ENCODE results near the gene CYP4F22. TPM values are rescaled to one million over a fixed set of nuclear protein-coding genes. Genes with fewer than 3 reads are reported as not detected.

The CYP4F22 gene
- total RNA-seq, 2 experiments from 2014 or later: 0.19 to 0.28 TPM

DNA sequence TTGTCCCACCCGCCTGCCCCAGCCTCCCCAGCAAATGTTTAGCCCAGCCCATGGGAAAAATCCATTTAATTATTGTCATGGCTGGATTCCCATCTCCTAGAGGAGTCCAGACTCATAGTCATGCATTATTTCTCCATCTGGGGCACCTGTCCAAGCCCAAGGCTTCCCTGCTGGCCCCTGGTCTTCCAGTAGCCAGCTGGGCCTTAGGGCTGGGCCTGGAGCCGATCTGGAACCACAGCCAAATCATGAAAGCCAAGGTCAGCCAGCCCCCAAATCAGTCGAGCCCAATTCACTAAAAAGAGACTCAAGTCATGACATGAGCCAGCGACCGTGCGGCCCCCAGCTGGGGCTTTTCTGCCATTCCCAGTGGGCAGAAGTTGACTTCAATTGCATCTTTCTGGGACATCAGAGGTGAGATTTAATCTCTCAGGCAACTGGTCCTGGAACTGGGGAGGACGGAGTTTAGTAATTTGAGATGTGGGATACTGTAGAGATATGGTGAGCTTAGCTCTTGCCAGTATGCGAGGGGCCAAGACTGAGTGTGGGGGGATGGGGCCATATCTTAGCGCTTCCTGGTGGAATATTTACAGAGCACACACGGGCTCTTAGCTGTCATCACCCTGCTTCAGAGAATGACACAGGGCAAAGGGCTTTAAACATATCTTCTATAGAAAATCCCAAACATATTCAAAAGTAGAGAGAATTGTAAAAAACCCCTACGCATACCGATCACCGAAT is 19.7 kb upstream of the CYP4F22 start:
- ATAC-seq (ENCODE audit: poor library complexity) (no peak), DNase-seq (no peak)
- no peaks in the 10 kb centered on the region for H3K27me3 Mint-ChIP-seq
- H3K9me3 Mint-ChIP-seq: no peaks in the 10 kb centered on the region
- no peaks in the 10 kb centered on the region for H3K4me1 Mint-ChIP-seq (ENCODE audit: low read depth)
- no peak overlapping the region for H3K27ac Mint-ChIP-seq
- H3K4me1 ChIP-seq (ENCODE audit: insufficient read depth, low read length): no peaks in the 10 kb centered on the region
- no peaks in the 10 kb centered on the region for H3K36me3 Mint-ChIP-seq (ENCODE audit: low read depth)
- intact Hi-C loops (cut with DNase I, micrococcal nuclease): no loop called here
- H3K4me3 Mint-ChIP-seq: no peak overlapping the region
- no peaks in the 10 kb centered on the region for H3K9me3 ChIP-seq (ENCODE audit: control insufficient read depth in 1 of 2, insufficient read depth in 1 of 2, low read length in 2 of 2)
- no peaks in the 10 kb centered on the region for H3K27me3 ChIP-seq (ENCODE audit: control insufficient read depth in 1 of 2, insufficient read depth in 2 of 2, low read length in 2 of 2)
- no peak overlapping the region for H3K27ac ChIP-seq (ENCODE audit: low read depth in 1 of 2, low read length in 2 of 2)
- TF ChIP-seq, protein P1, sequence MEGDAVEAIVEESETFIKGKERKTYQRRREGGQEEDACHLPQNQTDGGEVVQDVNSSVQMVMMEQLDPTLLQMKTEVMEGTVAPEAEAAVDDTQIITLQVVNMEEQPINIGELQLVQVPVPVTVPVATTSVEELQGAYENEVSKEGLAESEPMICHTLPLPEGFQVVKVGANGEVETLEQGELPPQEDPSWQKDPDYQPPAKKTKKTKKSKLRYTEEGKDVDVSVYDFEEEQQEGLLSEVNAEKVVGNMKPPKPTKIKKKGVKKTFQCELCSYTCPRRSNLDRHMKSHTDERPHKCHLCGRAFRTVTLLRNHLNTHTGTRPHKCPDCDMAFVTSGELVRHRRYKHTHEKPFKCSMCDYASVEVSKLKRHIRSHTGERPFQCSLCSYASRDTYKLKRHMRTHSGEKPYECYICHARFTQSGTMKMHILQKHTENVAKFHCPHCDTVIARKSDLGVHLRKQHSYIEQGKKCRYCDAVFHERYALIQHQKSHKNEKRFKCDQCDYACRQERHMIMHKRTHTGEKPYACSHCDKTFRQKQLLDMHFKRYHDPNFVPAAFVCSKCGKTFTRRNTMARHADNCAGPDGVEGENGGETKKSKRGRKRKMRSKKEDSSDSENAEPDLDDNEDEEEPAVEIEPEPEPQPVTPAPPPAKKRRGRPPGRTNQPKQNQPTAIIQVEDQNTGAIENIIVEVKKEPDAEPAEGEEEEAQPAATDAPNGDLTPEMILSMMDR (IDR thresholded peaks at IDR 0.05): no peak
- ChIA-PET CTCF (no interaction called here), POLR2A (no interaction called here)
- H3K36me3 ChIP-seq (ENCODE audit: insufficient read depth, low read length): no peaks in the 10 kb centered on the region
- no peak overlapping the region for H3K4me3 ChIP-seq (ENCODE audit: low read length)

GRCh38 chr19:15495151-15495550 is 13.2 kb upstream of the CYP4F22 start:
- H3K4me1 Mint-ChIP-seq (ENCODE audit: low read depth): no peaks in the 10 kb centered on the region
- Histone ChIP-seq H3K9me3 (ENCODE audit: control insufficient read depth in 1 of 2, insufficient read depth in 1 of 2, low read length in 2 of 2) (no peaks in the 10 kb centered on the region), H3K4me1 (ENCODE audit: insufficient read depth, low read length) (no peaks in the 10 kb centered on the region), H3K36me3 (ENCODE audit: insufficient read depth, low read length) (no peaks in the 10 kb centered on the region), H3K27ac (ENCODE audit: low read depth in 1 of 2, low read length in 2 of 2) (no peak overlapping the region), H3K4me3 (ENCODE audit: low read length) (no peak overlapping the region), H3K27me3 (ENCODE audit: control insufficient read depth in 1 of 2, insufficient read depth in 2 of 2, low read length in 2 of 2) (no peaks in the 10 kb centered on the region)
- no peak for DNase-seq
- H3K36me3 Mint-ChIP-seq (ENCODE audit: low read depth): no peaks in the 10 kb centered on the region
- TF ChIP-seq, protein P1 (IDR thresholded peaks at IDR 0.05): no peak
- no peak overlapping the region for H3K27ac Mint-ChIP-seq
- CTCF ChIA-PET: no interaction called here
- POLR2A ChIA-PET: no interaction called here
- no peak overlapping the region for H3K4me3 Mint-ChIP-seq
- no peak for ATAC-seq (ENCODE audit: poor library complexity)
- intact Hi-C loops (cut with DNase I, micrococcal nuclease): no loop called here
- no peaks in the 10 kb centered on the region for H3K9me3 Mint-ChIP-seq
- H3K27me3 Mint-ChIP-seq: no peaks in the 10 kb centered on the region

DNA sequence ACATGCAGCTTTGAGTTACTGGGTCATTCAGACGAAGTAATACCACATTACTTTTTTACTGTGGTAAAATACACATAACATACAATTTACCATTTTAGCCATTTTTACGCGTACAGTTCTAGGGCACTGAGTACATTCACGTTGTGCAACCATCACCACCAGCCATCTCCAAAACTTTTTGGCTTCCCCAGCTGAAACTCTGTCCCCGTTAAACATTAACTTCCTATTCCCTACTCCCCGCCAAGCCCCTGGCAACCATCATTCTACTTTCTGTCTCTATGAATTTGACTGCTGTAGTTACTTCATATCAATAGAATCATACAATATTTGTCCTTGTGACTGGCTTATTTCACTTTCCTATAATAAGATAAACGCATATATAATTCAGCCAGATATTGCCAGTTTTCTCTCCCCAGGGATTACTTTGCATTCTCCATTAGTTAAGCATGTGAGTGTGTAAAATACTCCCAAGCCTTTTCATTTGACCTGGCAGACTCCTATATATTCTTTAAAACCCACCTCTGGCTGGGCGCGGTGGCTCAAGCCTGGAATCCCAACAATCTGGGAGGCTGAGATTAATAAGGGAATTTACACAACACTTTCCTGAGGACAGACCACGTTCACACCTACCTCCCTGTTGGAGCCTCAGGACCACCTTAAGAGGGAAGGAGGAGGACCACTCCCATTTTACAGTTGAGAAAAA is 10.0 kb upstream of the CYP4F22 start:
- Histone ChIP-seq H3K27ac (ENCODE audit: low read depth in 1 of 2, low read length in 2 of 2) (no peak overlapping the region), H3K27me3 (ENCODE audit: control insufficient read depth in 1 of 2, insufficient read depth in 2 of 2, low read length in 2 of 2) (no peaks in the 10 kb centered on the region), H3K4me1 (ENCODE audit: insufficient read depth, low read length) (no peaks in the 10 kb centered on the region), H3K4me3 (ENCODE audit: low read length) (no peak overlapping the region), H3K9me3 (ENCODE audit: control insufficient read depth in 1 of 2, insufficient read depth in 1 of 2, low read length in 2 of 2) (no peaks in the 10 kb centered on the region), H3K36me3 (ENCODE audit: insufficient read depth, low read length) (no peaks in the 10 kb centered on the region)
- no peak for DNase-seq
- no peaks in the 10 kb centered on the region for H3K27me3 Mint-ChIP-seq
- no peak overlapping the region for H3K4me3 Mint-ChIP-seq
- H3K27ac Mint-ChIP-seq: no peak overlapping the region
- ChIA-PET POLR2A (interaction anchor here (0.9 kb wide), 1 partner anchor 17 kb away, joined by 3 read pairs; no protein-coding TSS in a partner anchor), CTCF (no interaction called here)
- no peaks in the 10 kb centered on the region for H3K4me1 Mint-ChIP-seq (ENCODE audit: low read depth)
- TF ChIP-seq, protein P1 (IDR thresholded peaks at IDR 0.05): no peak
- H3K9me3 Mint-ChIP-seq: no peaks in the 10 kb centered on the region
- intact Hi-C loops (cut with DNase I, micrococcal nuclease): no loop called here
- H3K36me3 Mint-ChIP-seq (ENCODE audit: low read depth): no peaks in the 10 kb centered on the region
- no peak for ATAC-seq (ENCODE audit: poor library complexity)
